HepG2 (cell line): Measurements from ENCODE around the gene UCKL1. TPM values are rescaled to one million over a fixed set of nuclear protein-coding genes. Genes with fewer than 3 reads are reported as not detected.

Experiments
- ELF3 ChIP-seq: IDR thresholded peaks from 2 replicates; pipeline ENCODE4 v1.6.1; 2016; ENCODE audit warnings: missing genetic modification reagents, missing compliant biosample characterization
- HDAC2 ChIP-seq: sonication (generic); formaldehyde crosslinking; IDR thresholded peaks from 2 replicates; pipeline ENCODE4 v1.4.0; 2020; ENCODE audit warnings: missing genetic modification reagents
- MAZ ChIP-seq, 2 experiments: sonication (generic) in 1 of 2; formaldehyde crosslinking in 1 of 2; IDR thresholded peaks; 2 replicates each; pipeline versions ENCODE4 v1.5.0 to v1.6.1; 2012 to 2020; ENCODE audit warnings: low read depth in 2 of 2, mild to moderate bottlenecking in 2 of 2, borderline replicate concordance in 1 of 2, improper control_type of control experiment in 1 of 2, low read length in 1 of 2, missing genetic modification reagents in 1 of 2, moderate library complexity in 1 of 2
- MIER2 ChIP-seq: IDR thresholded peaks from 2 replicates; pipeline ENCODE4 v1.6.1; 2016; ENCODE audit warnings: missing biosample characterization, missing genetic modification reagents
- NFE2L1 ChIP-seq: sonication (generic); formaldehyde crosslinking; IDR thresholded peaks from 2 replicates; pipeline ENCODE4 v1.4.0; 2020; ENCODE audit warnings: missing genetic modification reagents, mild to moderate bottlenecking, borderline replicate concordance
- NFYB ChIP-seq: sonication (generic); formaldehyde crosslinking; IDR thresholded peaks from 2 replicates; pipeline ENCODE4 v1.4.0; 2020; ENCODE audit warnings: missing genetic modification reagents
- RBAK ChIP-seq: sonication (generic); formaldehyde crosslinking; IDR thresholded peaks from 2 replicates; pipeline ENCODE4 v1.5.1; 2020; ENCODE audit warnings: mild to moderate bottlenecking, missing genetic modification reagents
- RXRB ChIP-seq: IDR thresholded peaks from 2 replicates; pipeline ENCODE4 v1.6.1; 2016; ENCODE audit warnings: borderline replicate concordance, missing genetic modification reagents, missing compliant biosample characterization
- TAF1 ChIP-seq: sonication (generic); formaldehyde crosslinking; IDR thresholded peaks from 2 replicates; pipeline ENCODE4 v1.4.0; 2020; ENCODE audit warnings: missing genetic modification reagents
- polyA plus RNA-seq, 8 experiments: library from polyadenylated mRNA; depleted of rRNA in 3 of 8; stranded (reverse) in 7 of 8; unstranded in 1 of 8; fragments of >200 nt; fragmentation: Illumina TruSeq in 4 of 8; extraction: Trizol in 4 of 8; gene quantifications; 2 replicates each; pipeline versions ENCODE4 v1.2.1 to v1.2.3, GENCODE V29; 2011 to 2016; ENCODE audit warnings: low read depth in 4 of 8, missing spikeins in 1 of 8, mixed read lengths in 1 of 8; ENCODE audit not compliant: insufficient read depth in 1 of 8
- total RNA-seq, 5 experiments: library from RNA; depleted of rRNA; stranded (reverse); fragments of >200 nt; fragmentation: Illumina TruSeq; extraction: Trizol; gene quantifications; 2 replicates each; pipeline ENCODE4 v1.2.3, GENCODE V29; 2016; ENCODE audit warnings: low read depth in 1 of 5
- TF ChIP-seq, protein P1 (sequence below): IDR thresholded peaks from 2 replicates; pipeline ENCODE4 v1.6.1; 2018; ENCODE audit warnings: missing genetic modification reagents, mild to moderate bottlenecking, missing compliant biosample characterization
- TF ChIP-seq, protein P2 (sequence below): sonication (generic); formaldehyde crosslinking; IDR thresholded peaks from 2 replicates; pipeline ENCODE4 v1.5.1; 2020; ENCODE audit warnings: missing genetic modification reagents, mild to moderate bottlenecking, borderline replicate concordance
- TF ChIP-seq, protein P3 (sequence below): sonication (generic); formaldehyde crosslinking; IDR thresholded peaks from 2 replicates; pipeline ENCODE4 v1.5.0; 2020; ENCODE audit warnings: missing genetic modification reagents
- TF ChIP-seq, protein P4 (sequence below): sonication (generic); formaldehyde crosslinking; IDR thresholded peaks from 2 replicates; pipeline ENCODE4 v1.8.0; 2022; ENCODE audit warnings: mild to moderate bottlenecking, missing genetic modification reagents
- TF ChIP-seq, protein P5 (sequence below): IDR thresholded peaks from 2 replicates; pipeline ENCODE4 v1.6.1; 2016; ENCODE audit warnings: control low read depth
- TF ChIP-seq, protein P6 (sequence below): sonication (generic); formaldehyde crosslinking; IDR thresholded peaks from 2 replicates; pipeline ENCODE4 v1.5.0; 2020; ENCODE audit warnings: missing genetic modification reagents, mild to moderate bottlenecking, borderline replicate concordance
- TF ChIP-seq, protein P7 (sequence below): sonication (generic); formaldehyde crosslinking; IDR thresholded peaks from 2 replicates; pipeline ENCODE4 v1.4.0; 2020; ENCODE audit warnings: missing genetic modification reagents, borderline replicate concordance

Gene UCKL1
- total and polyA plus RNA-seq, 2 of the 13 experiments (the other 11 are each of a cell fraction or from before 2014, with no cell fraction given): 50.2 to 126 TPM

DNA sequence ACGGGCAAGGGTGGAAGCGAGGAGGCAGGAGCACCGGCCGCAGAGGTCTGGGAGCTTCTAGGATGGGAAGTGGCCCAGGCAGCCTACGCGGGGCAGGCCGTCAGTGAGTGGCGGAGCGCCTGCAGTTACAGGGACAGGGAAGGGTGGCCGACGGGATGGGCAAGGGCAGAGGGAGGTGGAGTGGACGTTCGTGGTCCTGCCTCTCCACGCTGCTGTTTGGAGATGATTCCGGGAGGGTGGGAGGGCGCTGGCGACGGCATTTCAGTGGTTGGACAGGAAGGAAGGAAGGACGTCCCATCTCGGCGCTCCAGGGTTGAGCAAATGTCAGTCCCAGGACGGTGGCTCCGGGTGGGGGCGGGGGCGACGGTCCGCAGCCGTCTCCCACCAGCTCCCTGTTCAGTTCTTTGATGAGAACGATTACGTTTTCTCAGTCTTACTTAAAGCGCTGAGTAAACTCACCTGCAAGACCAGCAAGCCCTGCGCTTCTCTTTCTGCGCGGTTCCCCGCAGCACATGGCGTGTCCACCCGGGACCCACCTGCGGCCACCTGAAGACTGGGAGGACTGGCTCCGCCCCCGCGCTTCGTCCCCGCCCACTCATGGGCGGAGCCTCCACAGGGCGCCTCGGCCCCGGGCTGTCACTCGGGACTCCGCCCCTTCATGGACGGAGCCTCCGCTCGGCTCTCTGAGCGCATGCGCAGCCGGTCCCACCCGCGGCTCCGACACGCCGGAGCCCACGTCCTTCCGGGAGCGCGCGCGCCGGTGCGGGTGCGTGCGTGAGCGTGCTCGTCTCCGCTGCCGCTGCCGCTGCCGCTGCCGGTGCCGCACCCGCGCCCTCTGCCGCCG is 61.6 kb downstream of the UCKL1 start, which contains the start of gene DNAJC5 (continued):
- TF ChIP-seq, protein P1, sequence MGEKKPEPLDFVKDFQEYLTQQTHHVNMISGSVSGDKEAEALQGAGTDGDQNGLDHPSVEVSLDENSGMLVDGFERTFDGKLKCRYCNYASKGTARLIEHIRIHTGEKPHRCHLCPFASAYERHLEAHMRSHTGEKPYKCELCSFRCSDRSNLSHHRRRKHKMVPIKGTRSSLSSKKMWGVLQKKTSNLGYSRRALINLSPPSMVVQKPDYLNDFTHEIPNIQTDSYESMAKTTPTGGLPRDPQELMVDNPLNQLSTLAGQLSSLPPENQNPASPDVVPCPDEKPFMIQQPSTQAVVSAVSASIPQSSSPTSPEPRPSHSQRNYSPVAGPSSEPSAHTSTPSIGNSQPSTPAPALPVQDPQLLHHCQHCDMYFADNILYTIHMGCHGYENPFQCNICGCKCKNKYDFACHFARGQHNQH (CRISPR knock-in tag): peak; percentile 84
- no peak for TF ChIP-seq RBAK (CRISPR knock-in tag)
- TF ChIP-seq MIER2 (CRISPR knock-in tag): peak; percentile 45; the same call in 1 of the 2 replicates
- TF ChIP-seq, protein P2, sequence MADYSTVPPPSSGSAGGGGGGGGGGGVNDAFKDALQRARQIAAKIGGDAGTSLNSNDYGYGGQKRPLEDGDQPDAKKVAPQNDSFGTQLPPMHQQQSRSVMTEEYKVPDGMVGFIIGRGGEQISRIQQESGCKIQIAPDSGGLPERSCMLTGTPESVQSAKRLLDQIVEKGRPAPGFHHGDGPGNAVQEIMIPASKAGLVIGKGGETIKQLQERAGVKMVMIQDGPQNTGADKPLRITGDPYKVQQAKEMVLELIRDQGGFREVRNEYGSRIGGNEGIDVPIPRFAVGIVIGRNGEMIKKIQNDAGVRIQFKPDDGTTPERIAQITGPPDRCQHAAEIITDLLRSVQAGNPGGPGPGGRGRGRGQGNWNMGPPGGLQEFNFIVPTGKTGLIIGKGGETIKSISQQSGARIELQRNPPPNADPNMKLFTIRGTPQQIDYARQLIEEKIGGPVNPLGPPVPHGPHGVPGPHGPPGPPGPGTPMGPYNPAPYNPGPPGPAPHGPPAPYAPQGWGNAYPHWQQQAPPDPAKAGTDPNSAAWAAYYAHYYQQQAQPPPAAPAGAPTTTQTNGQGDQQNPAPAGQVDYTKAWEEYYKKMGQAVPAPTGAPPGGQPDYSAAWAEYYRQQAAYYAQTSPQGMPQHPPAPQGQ (CRISPR knock-in tag): peak; percentile 29; the same call in 1 of the 2 replicates
- TF ChIP-seq, protein P3, sequence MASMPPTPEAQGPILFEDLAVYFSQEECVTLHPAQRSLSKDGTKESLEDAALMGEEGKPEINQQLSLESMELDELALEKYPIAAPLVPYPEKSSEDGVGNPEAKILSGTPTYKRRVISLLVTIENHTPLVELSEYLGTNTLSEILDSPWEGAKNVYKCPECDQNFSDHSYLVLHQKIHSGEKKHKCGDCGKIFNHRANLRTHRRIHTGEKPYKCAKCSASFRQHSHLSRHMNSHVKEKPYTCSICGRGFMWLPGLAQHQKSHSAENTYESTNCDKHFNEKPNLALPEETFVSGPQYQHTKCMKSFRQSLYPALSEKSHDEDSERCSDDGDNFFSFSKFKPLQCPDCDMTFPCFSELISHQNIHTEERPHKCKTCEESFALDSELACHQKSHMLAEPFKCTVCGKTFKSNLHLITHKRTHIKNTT: no peak
- TF ChIP-seq RXRB (CRISPR knock-in tag): peak; percentile 61
- no peak; the same call in 1 of the 2 replicates for TF ChIP-seq NFE2L1 (CRISPR knock-in tag)
- TF ChIP-seq, protein P4, sequence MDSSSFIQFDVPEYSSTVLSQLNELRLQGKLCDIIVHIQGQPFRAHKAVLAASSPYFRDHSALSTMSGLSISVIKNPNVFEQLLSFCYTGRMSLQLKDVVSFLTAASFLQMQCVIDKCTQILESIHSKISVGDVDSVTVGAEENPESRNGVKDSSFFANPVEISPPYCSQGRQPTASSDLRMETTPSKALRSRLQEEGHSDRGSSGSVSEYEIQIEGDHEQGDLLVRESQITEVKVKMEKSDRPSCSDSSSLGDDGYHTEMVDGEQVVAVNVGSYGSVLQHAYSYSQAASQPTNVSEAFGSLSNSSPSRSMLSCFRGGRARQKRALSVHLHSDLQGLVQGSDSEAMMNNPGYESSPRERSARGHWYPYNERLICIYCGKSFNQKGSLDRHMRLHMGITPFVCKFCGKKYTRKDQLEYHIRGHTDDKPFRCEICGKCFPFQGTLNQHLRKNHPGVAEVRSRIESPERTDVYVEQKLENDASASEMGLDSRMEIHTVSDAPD (CRISPR knock-in tag): no peak
- peak; percentile 78 for TF ChIP-seq TAF1 (CRISPR knock-in tag)
- peak; percentile 67; the same call in 1 of the 2 replicates for TF ChIP-seq MAZ (IDR thresholded peaks at IDR 0.05; ENCODE audit: borderline replicate concordance, low read depth, low read length)
- TF ChIP-seq MAZ (CRISPR knock-in tag; IDR thresholded peaks at IDR 0.05; ENCODE audit: low read depth): peak; percentile 81
- TF ChIP-seq, protein P5, sequence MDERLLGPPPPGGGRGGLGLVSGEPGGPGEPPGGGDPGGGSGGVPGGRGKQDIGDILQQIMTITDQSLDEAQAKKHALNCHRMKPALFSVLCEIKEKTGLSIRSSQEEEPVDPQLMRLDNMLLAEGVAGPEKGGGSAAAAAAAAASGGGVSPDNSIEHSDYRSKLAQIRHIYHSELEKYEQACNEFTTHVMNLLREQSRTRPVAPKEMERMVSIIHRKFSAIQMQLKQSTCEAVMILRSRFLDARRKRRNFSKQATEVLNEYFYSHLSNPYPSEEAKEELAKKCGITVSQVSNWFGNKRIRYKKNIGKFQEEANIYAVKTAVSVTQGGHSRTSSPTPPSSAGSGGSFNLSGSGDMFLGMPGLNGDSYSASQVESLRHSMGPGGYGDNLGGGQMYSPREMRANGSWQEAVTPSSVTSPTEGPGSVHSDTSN (CRISPR knock-in tag): peak; percentile 71
- TF ChIP-seq, protein P6, sequence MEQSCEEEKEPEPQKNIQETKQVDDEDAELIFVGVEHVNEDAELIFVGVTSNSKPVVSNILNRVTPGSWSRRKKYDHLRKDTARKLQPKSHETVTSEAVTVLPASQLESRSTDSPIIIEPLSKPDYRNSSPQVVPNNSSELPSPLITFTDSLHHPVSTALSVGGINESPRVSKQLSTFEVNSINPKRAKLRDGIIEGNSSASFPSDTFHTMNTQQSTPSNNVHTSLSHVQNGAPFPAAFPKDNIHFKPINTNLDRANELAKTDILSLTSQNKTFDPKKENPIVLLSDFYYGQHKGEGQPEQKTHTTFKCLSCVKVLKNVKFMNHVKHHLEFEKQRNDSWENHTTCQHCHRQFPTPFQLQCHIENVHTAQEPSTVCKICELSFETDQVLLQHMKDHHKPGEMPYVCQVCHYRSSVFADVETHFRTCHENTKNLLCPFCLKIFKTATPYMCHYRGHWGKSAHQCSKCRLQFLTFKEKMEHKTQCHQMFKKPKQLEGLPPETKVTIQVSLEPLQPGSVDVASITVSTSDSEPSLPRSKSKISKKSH (CRISPR knock-in tag): peak; percentile 91
- TF ChIP-seq, protein P7, sequence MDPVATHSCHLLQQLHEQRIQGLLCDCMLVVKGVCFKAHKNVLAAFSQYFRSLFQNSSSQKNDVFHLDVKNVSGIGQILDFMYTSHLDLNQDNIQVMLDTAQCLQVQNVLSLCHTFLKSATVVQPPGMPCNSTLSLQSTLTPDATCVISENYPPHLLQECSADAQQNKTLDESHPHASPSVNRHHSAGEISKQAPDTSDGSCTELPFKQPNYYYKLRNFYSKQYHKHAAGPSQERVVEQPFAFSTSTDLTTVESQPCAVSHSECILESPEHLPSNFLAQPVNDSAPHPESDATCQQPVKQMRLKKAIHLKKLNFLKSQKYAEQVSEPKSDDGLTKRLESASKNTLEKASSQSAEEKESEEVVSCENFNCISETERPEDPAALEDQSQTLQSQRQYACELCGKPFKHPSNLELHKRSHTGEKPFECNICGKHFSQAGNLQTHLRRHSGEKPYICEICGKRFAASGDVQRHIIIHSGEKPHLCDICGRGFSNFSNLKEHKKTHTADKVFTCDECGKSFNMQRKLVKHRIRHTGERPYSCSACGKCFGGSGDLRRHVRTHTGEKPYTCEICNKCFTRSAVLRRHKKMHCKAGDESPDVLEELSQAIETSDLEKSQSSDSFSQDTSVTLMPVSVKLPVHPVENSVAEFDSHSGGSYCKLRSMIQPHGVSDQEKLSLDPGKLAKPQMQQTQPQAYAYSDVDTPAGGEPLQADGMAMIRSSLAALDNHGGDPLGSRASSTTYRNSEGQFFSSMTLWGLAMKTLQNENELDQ: no peak
- TF ChIP-seq NFYB (CRISPR knock-in tag): peak; percentile 45; the same call in 1 of the 2 replicates
- TF ChIP-seq ELF3 (CRISPR knock-in tag): peak; percentile 64
- TF ChIP-seq HDAC2 (CRISPR knock-in tag): peak; percentile 88
